ENCODE measurements around the gene IL10RA.

Gene IL10RA

GRCh38 chr11:118033443-118033842 is 47.2 kb downstream of the IL10RA start:
- TF ChIP-seq Cebpa-rat (IDR thresholded peaks at IDR 0.05), result no peak
- H3K4me2 ChIP-seq, result no peak overlapping the region

DNA sequence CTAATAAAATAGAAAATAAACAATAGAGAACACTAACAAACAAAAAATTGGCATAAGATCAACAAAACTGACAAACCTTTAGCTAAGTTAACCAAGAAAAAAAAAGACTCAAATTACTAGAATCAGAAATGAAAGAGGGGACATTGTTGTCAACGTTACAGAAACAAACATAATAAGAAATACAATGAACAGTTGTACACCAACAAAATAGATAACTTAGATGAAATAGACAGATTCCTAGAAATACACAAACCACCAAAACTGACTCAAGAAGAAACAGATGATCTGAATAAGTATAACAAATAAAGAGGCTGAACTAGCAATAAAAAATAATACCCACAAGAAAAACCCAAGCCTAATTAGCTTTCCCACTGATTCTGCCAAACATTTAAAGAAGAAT is 55.9 kb downstream of the IL10RA start:
- H3K4me2 ChIP-seq, result no peak overlapping the region
- H3K9me3 ChIP-seq, result no peaks in the 10 kb centered on the region

More at GRCh38 chr11:118033443-118033842, 47.2 kb downstream of the IL10RA start:
- no peaks in the 10 kb centered on the region for H4K20me1 ChIP-seq
- H3K27ac ChIP-seq, result no peak overlapping the region
- H3K9ac ChIP-seq, result no peak overlapping the region
- no peaks in the 10 kb centered on the region for H3K4me1 ChIP-seq
- no peaks in the 10 kb centered on the region for H3K27me3 ChIP-seq
- no peaks in the 10 kb centered on the region for H3K36me3 ChIP-seq
- H3K4me3 ChIP-seq, result no peak overlapping the region
- H3K9me3 ChIP-seq, result no peaks in the 10 kb centered on the region

GRCh38 chr11:118042796-118043195 is 56.6 kb downstream of the IL10RA start:
- no peak overlapping the region for H3K4me3 ChIP-seq
- H3K9ac ChIP-seq, result no peak overlapping the region
- H3K9me3 ChIP-seq, result no peaks in the 10 kb centered on the region
- no peaks in the 10 kb centered on the region for H3K27me3 ChIP-seq
- H3K36me3 ChIP-seq, result no peaks in the 10 kb centered on the region
- no peak overlapping the region for H3K27ac ChIP-seq
- no peaks in the 10 kb centered on the region for H3K4me1 ChIP-seq
- no peak overlapping the region for H3K4me2 ChIP-seq
- TF ChIP-seq Cebpa-rat (IDR thresholded peaks at IDR 0.05), result no peak
- no peaks in the 10 kb centered on the region for H4K20me1 ChIP-seq

More for the DNA sequence above, 55.9 kb downstream of the IL10RA start:
- Histone ChIP-seq H4K20me1 (no peaks in the 10 kb centered on the region), H3K27ac (no peak overlapping the region), H3K4me3 (no peak overlapping the region), H3K36me3 (no peaks in the 10 kb centered on the region), H3K9ac (no peak overlapping the region), H3K27me3 (no peaks in the 10 kb centered on the region), H3K4me1 (no peaks in the 10 kb centered on the region)
- no peak for TF ChIP-seq Cebpa-rat (IDR thresholded peaks at IDR 0.05)

GRCh38 chr11:118045191-118045590 is 59.0 kb downstream of the IL10RA start:
- TF ChIP-seq Cebpa-rat (IDR thresholded peaks at IDR 0.05), result no peak
- no peak overlapping the region for H3K4me2 ChIP-seq

GRCh38 chr11:118046051-118046963 is 60.1 kb downstream of the IL10RA start:
- H3K27me3 ChIP-seq, result no peaks in the 10 kb centered on the region
- H3K9me3 ChIP-seq, result no peaks in the 10 kb centered on the region
- 0 out of 2 replicates have a peak, but pooled peaks cover 4% of the 10 kb centered on the region for H3K4me1 ChIP-seq
- H3K36me3 ChIP-seq, result no peaks in the 10 kb centered on the region
- H3K9ac ChIP-seq, result no peak overlapping the region
- H4K20me1 ChIP-seq, result no peaks in the 10 kb centered on the region
- H3K4me3 ChIP-seq, result no peak overlapping the region
- H3K4me2 ChIP-seq, result no peak overlapping the region
- TF ChIP-seq Cebpa-rat (IDR thresholded peaks at IDR 0.05), result no peak
- no peak overlapping the region for H3K27ac ChIP-seq

More at GRCh38 chr11:118045191-118045590, 59.0 kb downstream of the IL10RA start:
- Histone ChIP-seq H3K9me3 (no peaks in the 10 kb centered on the region), H4K20me1 (no peaks in the 10 kb centered on the region), H3K36me3 (no peaks in the 10 kb centered on the region), H3K9ac (no peak overlapping the region), H3K27me3 (no peaks in the 10 kb centered on the region), H3K27ac (no peak overlapping the region), H3K4me3 (no peak overlapping the region), H3K4me1 (0 out of 2 replicates have a peak, but pooled peaks cover 4% of the 10 kb centered on the region)

- no peak overlapping the region for H3K4me2 ChIP-seq
- H3K4me3 ChIP-seq, result no peak overlapping the region
- TF ChIP-seq Cebpa-rat (IDR thresholded peaks at IDR 0.05), result no peak
- no peak overlapping the region for H3K9ac ChIP-seq
- no peaks in the 10 kb centered on the region for H4K20me1 ChIP-seq
- no peaks in the 10 kb centered on the region for H3K27me3 ChIP-seq
- no peaks in the 10 kb centered on the region for H3K36me3 ChIP-seq
- peaks cover 7% of the 10 kb centered on the region; the same call in 1 of the 2 replicates for H3K4me1 ChIP-seq
- H3K9me3 ChIP-seq, result no peaks in the 10 kb centered on the region
- no peak overlapping the region for H3K27ac ChIP-seq
Measured at GRCh38 chr11:118046964-118047700, 60.9 kb downstream of the IL10RA start.

DNA sequence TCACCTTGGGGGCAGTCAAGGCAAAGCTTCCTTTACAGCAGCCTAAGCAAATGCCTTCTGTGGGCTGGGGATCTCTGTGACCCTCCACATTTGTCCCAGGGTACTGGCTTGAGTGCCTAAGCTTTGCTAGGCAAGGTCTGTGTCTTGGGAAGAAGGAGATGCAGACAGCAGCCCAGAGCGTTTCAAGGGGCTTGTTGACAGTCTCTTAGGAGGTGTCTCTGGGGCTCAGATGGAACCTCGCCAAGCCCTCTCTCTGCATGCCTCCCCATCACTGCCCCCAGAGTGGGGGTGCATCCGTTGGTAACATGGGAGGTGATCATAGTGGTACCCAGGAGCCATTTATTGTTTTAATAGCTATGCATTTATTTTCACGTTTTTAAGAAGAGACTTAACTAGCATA is 61.6 kb downstream of the IL10RA start:
- TF ChIP-seq Cebpa-rat (IDR thresholded peaks at IDR 0.05), result no peak
- H3K4me2 ChIP-seq, result no peak overlapping the region
- H3K27ac ChIP-seq, result no peak overlapping the region
- no peaks in the 10 kb centered on the region for H3K36me3 ChIP-seq
- no peak overlapping the region for H3K9ac ChIP-seq
- peaks cover 14% of the 10 kb centered on the region for H3K4me1 ChIP-seq
- H3K9me3 ChIP-seq, result no peaks in the 10 kb centered on the region
- no peaks in the 10 kb centered on the region for H3K27me3 ChIP-seq
- H3K4me3 ChIP-seq, result no peak overlapping the region
- no peaks in the 10 kb centered on the region for H4K20me1 ChIP-seq

- Histone ChIP-seq H3K4me2 (no peak overlapping the region), H3K36me3 (no peaks in the 10 kb centered on the region), H3K9ac (no peak overlapping the region), H3K4me1 (peaks cover 15% of the 10 kb centered on the region), H4K20me1 (no peaks in the 10 kb centered on the region), H3K27me3 (no peaks in the 10 kb centered on the region), H3K9me3 (no peaks in the 10 kb centered on the region), H3K27ac (no peak overlapping the region), H3K4me3 (no peak overlapping the region)
- no peak for TF ChIP-seq Cebpa-rat (IDR thresholded peaks at IDR 0.05)
Measured at GRCh38 chr11:118048472-118049370, 62.5 kb downstream of the IL10RA start.

DNA sequence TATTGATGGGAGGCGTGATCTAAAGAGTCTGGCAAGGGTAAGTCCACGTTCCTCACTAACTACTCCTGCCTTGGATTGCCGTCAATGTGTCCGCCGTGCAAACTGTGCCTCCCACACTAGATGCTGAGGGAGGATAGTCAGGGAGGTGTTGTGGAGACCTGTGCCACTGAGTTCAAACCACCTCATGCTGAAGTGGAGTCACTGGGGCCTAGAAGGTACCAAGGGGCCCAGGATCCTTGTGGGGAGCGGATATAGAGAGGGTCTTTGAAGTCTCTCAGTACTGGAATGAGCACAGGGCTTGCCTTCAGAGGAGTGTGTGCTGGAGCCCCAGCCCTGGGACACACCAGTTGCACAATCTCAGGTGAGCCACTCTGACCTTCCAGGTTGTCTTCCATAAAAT is 63.6 kb downstream of the IL10RA start:
- H3K27me3 ChIP-seq, result no peaks in the 10 kb centered on the region
- H3K4me3 ChIP-seq, result no peak overlapping the region
- no peaks in the 10 kb centered on the region for H3K36me3 ChIP-seq
- peaks cover 15% of the 10 kb centered on the region for H3K4me1 ChIP-seq
- no peak overlapping the region for H3K27ac ChIP-seq
- no peaks in the 10 kb centered on the region for H3K9me3 ChIP-seq
- no peaks in the 10 kb centered on the region for H4K20me1 ChIP-seq
- no peak overlapping the region for H3K9ac ChIP-seq
- no peak overlapping the region for H3K4me2 ChIP-seq
- no peak for TF ChIP-seq Cebpa-rat (IDR thresholded peaks at IDR 0.05)
